ENCODE measurements around the gene PID1.

The PID1 gene

DNA sequence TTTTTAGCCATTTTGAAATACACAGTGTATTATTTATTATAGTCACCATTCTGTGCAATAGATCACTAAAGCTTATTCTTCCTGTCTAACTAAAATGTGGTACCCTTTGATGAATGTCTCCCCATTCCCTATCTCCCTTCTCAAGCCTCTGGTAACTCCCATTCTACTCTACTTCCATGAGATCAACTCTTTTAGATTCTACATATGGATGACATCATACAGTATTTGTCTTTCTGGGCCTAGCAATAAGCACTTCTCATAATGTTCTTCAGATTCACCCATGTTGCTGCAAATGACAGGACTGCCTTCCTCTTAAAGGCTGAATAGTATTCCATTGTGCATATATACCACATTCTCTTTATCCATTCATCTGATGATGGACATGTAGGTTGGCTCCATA is 210.9 kb downstream of the PID1 start:
- H3K9me3 ChIP-seq: no peaks in the 10 kb centered on the region
- intact Hi-C loops (cut with DNase I; ENCODE audit: low total_unique reads): no loop called here
- no peaks in the 10 kb centered on the region for H3K4me1 ChIP-seq
- TF ChIP-seq, protein P1, sequence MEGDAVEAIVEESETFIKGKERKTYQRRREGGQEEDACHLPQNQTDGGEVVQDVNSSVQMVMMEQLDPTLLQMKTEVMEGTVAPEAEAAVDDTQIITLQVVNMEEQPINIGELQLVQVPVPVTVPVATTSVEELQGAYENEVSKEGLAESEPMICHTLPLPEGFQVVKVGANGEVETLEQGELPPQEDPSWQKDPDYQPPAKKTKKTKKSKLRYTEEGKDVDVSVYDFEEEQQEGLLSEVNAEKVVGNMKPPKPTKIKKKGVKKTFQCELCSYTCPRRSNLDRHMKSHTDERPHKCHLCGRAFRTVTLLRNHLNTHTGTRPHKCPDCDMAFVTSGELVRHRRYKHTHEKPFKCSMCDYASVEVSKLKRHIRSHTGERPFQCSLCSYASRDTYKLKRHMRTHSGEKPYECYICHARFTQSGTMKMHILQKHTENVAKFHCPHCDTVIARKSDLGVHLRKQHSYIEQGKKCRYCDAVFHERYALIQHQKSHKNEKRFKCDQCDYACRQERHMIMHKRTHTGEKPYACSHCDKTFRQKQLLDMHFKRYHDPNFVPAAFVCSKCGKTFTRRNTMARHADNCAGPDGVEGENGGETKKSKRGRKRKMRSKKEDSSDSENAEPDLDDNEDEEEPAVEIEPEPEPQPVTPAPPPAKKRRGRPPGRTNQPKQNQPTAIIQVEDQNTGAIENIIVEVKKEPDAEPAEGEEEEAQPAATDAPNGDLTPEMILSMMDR (IDR thresholded peaks at IDR 0.05): no peak
- H3K36me3 ChIP-seq: no peaks in the 10 kb centered on the region
- no peaks in the 10 kb centered on the region for H3K27me3 ChIP-seq
- no peak overlapping the region for H3K4me3 ChIP-seq
- no peak for DNase-seq
- no peak overlapping the region for H3K27ac ChIP-seq

DNA sequence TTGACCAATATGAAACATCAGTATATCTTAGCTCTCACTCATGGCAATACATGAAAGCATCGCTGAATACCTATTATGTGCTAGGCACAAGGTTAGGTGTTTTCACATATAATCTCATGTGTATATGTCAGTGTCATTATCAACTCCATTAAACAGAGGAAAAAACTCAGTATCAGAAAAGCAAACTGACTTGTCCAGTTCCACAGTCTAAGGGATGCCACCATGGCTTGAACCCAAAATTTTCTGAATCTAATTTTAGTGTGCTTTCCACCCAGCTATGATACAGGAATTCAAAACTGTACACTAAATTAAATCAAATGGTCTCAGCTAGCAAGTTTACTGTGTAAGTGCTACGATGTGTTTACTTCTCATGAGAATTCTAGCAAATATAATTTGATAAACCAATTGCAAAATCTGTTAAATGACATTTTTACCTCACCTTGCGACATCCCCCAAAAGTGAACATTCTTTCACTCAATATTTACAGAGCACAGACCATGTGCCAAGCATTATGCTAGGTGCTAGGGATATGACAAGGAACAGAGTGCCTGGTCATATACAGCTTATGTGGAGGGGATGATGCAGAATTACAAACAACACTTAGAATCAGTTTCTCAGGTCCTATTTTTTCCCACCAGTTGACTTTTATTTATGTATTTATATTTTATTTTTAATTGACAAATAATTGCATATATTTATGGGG is 211.6 kb downstream of the PID1 start:
- no peak for DNase-seq
- TF ChIP-seq, protein P1 (IDR thresholded peaks at IDR 0.05): no peak
- H3K4me3 ChIP-seq: no peak overlapping the region
- intact Hi-C loops (cut with DNase I; ENCODE audit: low total_unique reads): no loop called here
- H3K9me3 ChIP-seq: no peaks in the 10 kb centered on the region
- no peak overlapping the region for H3K27ac ChIP-seq
- no peaks in the 10 kb centered on the region for H3K36me3 ChIP-seq
- no peaks in the 10 kb centered on the region for H3K4me1 ChIP-seq
- no peaks in the 10 kb centered on the region for H3K27me3 ChIP-seq

DNA sequence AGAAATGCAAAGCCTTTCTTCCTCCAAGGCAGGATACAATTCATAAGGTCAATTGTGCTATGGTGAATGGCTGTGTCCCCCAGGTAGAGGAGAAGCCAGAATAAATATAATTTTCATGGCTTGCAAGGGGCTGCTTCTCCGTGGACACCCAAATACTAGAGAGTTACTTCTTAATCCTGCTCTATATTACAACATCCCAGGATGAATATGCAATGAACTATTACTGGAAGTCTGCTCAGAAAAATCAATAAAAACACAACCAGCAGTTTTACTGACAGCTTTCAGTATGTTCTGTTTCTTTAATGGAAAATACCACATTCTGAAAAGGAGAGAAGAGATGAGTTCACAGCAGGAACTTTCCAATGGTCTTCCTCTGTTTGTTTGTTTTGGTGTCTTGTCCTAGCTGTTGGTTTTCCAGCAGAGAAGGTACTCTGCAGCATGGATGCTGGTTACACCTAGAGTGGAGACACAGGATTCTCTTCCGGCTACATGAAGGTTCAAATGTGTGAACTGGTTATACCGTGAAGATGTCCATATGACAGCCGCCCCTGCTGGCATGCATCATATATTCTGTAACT is 213.0 kb downstream of the PID1 start:
- Histone ChIP-seq H3K27me3 (no peaks in the 10 kb centered on the region), H3K4me3 (no peak overlapping the region), H3K4me1 (no peaks in the 10 kb centered on the region), H3K27ac (no peak overlapping the region), H3K9me3 (no peaks in the 10 kb centered on the region), H3K36me3 (no peaks in the 10 kb centered on the region)
- TF ChIP-seq, protein P1 (IDR thresholded peaks at IDR 0.05): no peak
- no peak for DNase-seq
- intact Hi-C loops (cut with DNase I; ENCODE audit: low total_unique reads): no loop called here

DNA sequence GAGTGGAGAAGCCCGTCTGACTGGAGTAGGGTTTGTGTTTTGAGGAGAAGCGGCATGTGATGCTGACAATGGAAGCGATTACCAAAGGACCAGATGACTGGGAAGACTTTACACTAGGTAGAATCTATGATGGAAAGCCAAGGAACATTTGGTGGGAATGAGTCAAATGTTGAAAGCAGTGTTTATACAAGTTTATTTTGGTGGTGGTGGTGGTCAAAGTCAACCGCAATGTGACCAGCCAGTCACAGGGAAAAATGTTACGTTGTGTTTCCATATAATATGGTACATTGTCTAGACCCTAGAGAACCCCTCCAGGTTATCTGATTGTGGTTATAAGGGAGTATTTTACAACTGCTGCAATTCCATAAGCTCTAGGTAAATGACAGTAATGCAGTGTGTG is 216.8 kb downstream of the PID1 start:
- no peaks in the 10 kb centered on the region for H3K27me3 ChIP-seq
- no peak for DNase-seq
- no peaks in the 10 kb centered on the region for H3K36me3 ChIP-seq
- H3K27ac ChIP-seq: no peak overlapping the region
- no peaks in the 10 kb centered on the region for H3K9me3 ChIP-seq
- intact Hi-C loops (cut with DNase I; ENCODE audit: low total_unique reads): no loop called here
- TF ChIP-seq, protein P1 (IDR thresholded peaks at IDR 0.05): no peak
- H3K4me1 ChIP-seq: no peaks in the 10 kb centered on the region
- no peak overlapping the region for H3K4me3 ChIP-seq

DNA sequence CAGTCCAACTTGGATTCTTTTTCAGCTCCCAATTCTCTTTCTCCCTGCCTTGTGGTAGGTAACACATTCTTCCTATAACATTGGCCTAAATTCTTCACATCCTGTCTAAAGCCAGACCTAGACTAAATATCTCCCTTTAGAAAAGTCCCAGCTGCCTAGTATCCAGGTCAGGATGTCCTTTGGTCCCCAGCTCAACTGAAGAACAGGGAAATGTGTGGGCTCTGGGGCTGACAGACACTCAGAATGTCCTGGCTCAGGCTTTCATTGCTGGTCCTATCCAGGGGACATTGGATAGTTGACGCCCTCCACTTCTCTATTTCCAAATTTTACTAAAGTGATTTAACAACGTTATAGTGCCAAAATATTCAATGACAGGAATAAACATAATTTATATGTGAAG is 219.3 kb downstream of the PID1 start:
- no peak for DNase-seq
- Histone ChIP-seq H3K9me3 (no peaks in the 10 kb centered on the region), H3K4me3 (no peak overlapping the region), H3K4me1 (no peaks in the 10 kb centered on the region), H3K36me3 (no peaks in the 10 kb centered on the region), H3K27ac (no peak overlapping the region), H3K27me3 (no peaks in the 10 kb centered on the region)
- intact Hi-C loops (cut with DNase I; ENCODE audit: low total_unique reads): no loop called here
- TF ChIP-seq, protein P1 (IDR thresholded peaks at IDR 0.05): no peak

Data from tibial artery (tissue), 4 donors.